ENCODE measurements around the gene ESPL1.

The ESPL1 gene

GRCh38 chr12:53267999-53268629 is at the start of gene ESPL1:
TSS of gene ESPL1 (plus strand) at chr12:53268299. CDS start at chr12:53268767, 468 bp downstream.
- peak in 51 of 56 donors; percentile 9 to 83 (median 50) for DNase-seq

GRCh38 chr12:53218551-53219291 is 49.4 kb upstream of the ESPL1 start:
- peak in 4 of 56 donors; percentile 18 to 36 (median 29) for DNase-seq

GRCh38 chr12:53219292-53219955 is 48.7 kb upstream of the ESPL1 start:
- peak in 14 of 56 donors; percentile 28 to 60 (median 45) for DNase-seq

GRCh38 chr12:53219956-53220693 is 48.0 kb upstream of the ESPL1 start:
- peak in 38 of 56 donors; percentile 24 to 85 (median 66) for DNase-seq

GRCh38 chr12:53220694-53221202 is 47.4 kb upstream of the ESPL1 start:
- peak in 49 of 56 donors; percentile 34 to 85 (median 70) for DNase-seq

- peak in 48 of 56 donors; percentile 27 to 79 (median 60) for DNase-seq
Observed at GRCh38 chr12:53221203-53222080, 46.7 kb upstream of the ESPL1 start.

GRCh38 chr12:53222170-53222721 is 45.9 kb upstream of the ESPL1 start:
- no peak for DNase-seq

- DNase-seq: no peak
Observed at GRCh38 chr12:53222806-53223261, 45.3 kb upstream of the ESPL1 start.

GRCh38 chr12:53223389-53224060 is 44.6 kb upstream of the ESPL1 start:
- DNase-seq: peak in 45 of 56 donors; percentile 26 to 85 (median 55)

- no peak for DNase-seq
Observed at GRCh38 chr12:53224061-53224896, 43.8 kb upstream of the ESPL1 start.

- peak in 1 of 56 donors; percentile 18 for DNase-seq
Observed at GRCh38 chr12:53224897-53225634, 43.0 kb upstream of the ESPL1 start.

GRCh38 chr12:53225635-53226424 is 42.3 kb upstream of the ESPL1 start:
- DNase-seq: peak in 4 of 56 donors; percentile 14 to 34 (median 21)

GRCh38 chr12:53226815-53227214 is 41.3 kb upstream of the ESPL1 start:
- no peak for DNase-seq

- no peak for DNase-seq
Observed at GRCh38 chr12:53227341-53227740, 40.8 kb upstream of the ESPL1 start.

- no peak for DNase-seq
Observed at GRCh38 chr12:53227836-53228235, 40.3 kb upstream of the ESPL1 start.

GRCh38 chr12:53229454-53229853 is 38.6 kb upstream of the ESPL1 start:
- DNase-seq: no peak
